ENCODE data around the gene DUSP9.

The DUSP9 gene

DNA sequence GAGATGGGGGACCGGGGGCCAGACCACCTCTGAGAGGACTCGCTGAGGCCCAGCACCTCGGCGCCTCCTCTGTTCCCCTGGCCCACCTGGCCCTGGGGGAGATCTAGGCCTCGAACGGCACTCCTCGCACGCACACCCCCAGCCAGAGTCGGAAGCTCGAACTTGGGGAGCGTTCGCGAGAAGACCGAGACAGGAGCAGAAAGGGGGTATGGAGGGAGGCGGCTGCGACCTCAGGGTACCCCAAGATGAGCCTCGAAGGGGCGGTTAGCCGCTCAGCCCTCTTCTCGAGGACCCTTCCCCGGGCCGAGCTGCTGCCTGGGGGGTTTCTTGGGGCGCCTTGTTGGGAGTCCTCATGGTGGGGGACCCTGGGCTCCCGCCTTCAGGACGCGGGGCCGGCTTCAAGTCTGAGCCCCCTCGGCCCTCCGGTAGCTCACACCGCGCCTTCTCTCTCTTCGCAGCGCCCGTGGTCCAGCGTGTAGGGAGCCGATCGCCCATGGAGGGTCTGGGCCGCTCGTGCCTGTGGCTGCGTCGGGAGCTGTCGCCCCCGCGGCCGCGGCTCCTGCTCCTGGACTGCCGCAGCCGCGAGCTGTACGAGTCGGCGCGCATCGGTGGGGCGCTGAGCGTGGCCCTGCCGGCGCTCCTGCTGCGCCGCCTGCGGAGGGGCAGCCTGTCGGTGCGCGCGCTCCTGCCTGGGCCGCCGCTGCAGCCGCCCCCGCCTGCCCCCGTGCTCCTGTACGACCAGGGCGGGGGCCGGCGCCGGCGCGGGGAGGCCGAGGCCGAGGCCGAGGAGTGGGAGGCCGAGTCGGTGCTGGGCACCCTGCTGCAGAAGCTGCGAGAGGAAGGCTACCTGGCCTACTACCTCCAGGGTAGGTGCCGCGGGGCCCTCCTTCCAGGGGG, 706 bp downstream of the DUSP9 start:
- no peak for DNase-seq (ENCODE audit: low read depth in 3 of 3, low spot score in 1 of 3)

DNA sequence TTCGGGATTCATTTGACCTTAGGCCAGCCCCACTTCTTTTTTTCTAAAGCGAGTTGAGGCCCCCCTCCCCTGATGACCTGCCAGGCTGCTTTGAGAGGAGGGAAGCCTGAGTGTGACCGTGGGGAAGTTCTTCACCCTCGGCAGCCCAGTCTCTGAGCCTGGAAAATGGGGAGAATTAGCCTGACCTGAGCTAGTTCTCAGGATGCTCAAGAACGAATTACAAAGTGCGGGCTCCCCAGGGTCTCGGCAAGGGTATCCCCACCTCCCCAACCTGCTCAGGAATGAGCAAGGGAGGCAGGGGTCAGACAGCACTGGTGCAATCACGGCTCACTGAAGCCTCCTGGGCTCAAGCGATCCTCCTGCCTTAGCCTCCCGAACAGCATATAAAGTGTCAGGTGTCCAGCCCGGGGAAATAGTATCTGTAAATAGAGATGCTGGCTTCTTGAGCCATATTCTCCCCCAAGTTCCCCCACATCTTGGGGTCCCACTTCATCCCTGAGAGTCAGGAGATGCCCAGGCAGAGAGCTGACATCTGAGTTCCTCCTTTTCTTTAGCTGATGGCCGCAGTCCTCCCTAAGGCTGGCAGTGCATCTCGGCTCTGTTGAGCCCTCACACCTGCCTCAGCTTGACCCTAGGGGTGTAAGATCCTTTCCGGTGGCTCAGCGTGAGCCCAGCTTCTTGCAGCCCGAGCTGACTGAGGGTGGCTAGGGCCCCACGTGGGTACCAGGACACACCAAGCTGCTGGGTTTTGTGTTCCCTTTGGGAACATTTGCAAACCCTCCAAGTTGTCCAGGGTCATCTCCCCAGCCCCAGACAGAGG, 1.6 kb downstream of the DUSP9 start:
- DNase-seq (ENCODE audit: low read depth in 3 of 3, low spot score in 1 of 3), result no peak

DNA sequence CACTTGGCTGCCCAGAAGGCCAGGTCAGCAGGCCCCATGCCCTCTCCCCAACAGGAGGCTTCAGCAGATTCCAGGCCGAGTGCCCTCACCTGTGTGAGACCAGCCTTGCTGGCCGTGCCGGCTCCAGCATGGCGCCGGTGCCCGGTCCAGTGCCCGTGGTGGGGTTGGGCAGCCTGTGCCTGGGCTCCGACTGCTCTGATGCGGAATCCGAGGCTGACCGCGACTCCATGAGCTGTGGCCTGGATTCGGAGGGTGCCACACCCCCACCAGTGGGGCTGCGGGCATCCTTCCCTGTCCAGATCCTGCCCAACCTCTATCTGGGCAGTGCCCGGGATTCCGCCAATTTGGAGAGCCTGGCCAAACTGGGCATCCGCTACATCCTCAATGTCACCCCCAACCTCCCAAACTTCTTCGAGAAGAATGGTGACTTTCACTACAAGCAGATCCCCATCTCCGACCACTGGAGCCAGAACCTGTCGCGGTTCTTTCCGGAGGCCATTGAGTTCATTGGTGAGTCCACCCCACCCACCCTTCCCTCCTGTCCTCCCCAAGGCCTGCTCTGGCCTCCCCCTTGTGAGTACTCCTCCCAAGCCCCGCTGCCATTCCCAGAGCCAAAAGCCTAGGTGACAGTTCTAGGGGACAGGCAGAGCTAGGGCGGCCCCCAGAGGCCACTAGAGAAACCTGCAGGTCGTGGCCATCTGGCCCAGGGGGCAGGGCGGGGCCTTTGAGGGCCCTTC, 2.3 kb downstream of the DUSP9 start:
- no peak for DNase-seq (ENCODE audit: low read depth in 3 of 3, low spot score in 1 of 3)

DNA sequence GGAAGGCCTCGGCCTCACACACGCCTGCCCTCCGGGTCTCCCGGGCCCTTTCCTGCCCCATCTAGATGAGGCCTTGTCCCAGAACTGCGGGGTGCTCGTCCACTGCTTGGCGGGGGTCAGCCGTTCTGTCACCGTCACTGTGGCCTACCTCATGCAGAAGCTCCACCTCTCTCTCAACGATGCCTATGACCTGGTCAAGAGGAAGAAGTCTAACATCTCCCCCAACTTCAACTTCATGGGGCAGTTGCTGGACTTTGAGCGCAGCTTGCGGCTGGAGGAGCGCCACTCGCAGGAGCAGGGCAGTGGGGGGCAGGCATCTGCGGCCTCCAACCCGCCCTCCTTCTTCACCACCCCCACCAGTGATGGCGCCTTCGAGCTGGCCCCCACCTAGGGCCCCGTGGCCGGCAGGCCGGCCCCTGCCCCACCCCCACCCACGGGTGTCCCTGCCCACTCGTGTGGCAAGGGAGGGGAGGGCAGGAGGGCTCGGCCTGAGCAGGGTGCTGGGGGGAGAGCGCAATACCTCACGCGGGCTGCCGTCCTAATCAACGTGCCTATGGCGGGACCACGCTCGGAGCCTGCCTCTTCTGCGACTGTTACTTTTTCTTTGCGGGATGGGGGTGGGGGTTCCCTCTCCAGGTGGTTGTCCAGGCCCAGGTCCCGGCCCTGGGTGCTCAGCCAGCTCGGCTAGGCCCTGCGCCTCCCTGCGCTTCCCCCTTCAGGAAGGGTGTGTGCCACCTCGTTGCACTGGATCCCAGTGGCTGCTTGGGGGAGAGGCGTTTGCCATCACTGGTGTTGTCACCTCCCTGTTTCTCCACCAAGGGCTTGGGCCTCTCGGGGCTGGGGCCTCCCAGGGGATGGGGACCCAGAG, 3.1 kb downstream of the DUSP9 start:
- no peak for DNase-seq (ENCODE audit: low read depth in 3 of 3, low spot score in 1 of 3)

DNA sequence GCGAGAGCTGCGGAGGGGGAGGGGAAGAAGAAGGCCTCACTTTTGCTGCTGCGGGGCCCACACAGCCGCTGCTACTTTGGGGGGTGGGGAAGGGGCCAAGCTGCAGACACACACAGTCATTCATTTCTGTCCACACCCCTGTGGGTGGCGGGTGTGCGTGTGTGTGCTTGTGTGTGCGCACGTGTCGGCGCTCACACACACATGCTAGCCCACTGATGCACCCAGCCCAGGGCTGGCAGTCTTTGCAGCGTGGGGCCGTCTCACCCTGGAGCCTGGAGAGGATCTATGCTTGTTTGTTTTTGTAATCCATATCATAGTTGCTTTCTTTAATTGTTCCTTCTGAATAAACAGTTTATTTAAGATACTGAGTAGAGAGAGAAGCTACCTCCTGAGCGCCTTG, 4.0 kb downstream of the DUSP9 start:
- DNase-seq (ENCODE audit: low read depth in 3 of 3, low spot score in 1 of 3), result no peak

DNA sequence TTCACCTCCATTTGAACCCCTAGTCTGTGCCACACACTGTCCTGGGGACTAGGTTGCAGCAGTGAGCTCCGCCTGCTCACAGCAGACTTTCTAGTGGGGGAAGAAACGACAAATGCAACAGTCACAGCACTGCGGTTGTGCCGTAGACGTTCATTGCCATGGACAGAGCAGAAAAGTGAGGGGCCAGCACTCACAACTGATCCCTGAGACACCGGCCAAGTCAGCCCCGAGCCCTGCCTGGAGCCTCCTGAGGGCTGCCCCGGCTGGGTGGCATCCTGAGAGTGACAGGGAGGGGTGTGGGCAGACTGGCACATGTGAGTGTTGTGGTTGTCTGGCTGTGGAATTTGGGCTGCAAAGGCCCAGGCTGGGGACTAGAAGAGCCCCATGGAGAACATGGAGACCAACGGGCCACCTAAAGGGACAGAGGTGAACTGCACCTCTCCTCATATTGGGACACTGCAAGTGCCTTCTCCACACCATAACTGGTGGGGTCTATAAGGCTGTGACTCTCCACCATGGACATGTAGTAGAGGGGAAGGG, 4.6 kb downstream of the DUSP9 start:
- DNase-seq (ENCODE audit: low read depth in 3 of 3, low spot score in 1 of 3), result no peak

DNA sequence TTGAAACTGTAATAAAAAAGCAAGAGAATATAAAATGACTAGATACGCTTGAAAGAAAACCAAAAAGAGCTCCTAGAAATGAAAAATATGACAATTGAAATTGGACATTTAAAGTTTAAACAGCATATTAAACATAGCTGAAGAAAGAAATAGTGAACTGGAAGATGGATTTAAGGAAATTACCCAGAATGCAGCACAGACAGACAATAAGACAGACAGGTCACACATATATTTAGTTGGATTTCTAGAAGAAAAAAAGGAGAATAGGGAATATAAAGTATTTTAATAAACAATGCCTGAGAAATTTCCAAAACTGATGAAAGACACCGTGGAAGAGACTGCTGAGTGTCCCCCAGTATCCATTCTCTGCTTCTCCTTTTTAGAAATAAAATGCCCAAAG, 6.6 kb downstream of the DUSP9 start:
- no peak for DNase-seq (ENCODE audit: low read depth in 3 of 3, low spot score in 1 of 3)

DNA sequence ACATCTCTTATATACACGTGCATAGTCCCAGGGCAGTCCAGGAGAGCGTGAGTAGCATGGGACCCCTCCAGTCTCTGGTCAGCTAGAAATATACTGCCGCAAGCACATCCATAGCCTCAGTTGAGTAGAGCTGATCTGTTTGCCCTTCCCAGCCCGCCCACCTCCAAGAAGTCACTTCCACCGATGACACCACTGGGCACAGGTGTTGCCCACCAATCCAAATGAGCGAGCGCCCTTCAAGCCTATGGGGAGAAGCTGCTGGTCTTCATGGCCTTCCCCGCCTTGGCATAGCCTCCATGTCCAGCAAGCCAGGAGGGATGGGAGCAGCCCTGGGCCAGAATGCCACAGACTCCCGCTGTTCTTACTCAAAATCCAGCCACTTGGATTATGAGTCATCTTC, 10.2 kb downstream of the DUSP9 start:
- no peak for DNase-seq (ENCODE audit: low read depth in 3 of 3, low spot score in 1 of 3)

DNA sequence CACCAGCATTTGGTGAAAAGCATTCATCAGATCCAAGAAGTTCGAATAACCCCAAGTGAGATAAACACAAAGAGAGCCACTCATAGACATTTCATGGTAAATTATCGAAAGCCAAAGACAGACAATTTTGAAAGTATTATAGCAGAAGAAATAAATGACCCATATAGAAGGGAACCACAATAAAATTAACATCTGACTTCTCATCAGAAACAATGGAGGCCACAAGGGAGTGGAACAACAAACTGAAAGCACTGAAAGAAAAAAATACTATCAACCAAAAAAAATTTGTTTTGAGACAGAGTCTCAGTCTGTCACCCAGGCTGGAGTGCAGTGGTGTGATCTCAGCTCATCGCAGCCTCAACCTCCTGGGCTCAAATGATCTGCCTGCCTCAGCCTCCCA, 12.3 kb downstream of the DUSP9 start:
- DNase-seq (ENCODE audit: low read depth in 3 of 3, low spot score in 1 of 3), result no peak

DNA sequence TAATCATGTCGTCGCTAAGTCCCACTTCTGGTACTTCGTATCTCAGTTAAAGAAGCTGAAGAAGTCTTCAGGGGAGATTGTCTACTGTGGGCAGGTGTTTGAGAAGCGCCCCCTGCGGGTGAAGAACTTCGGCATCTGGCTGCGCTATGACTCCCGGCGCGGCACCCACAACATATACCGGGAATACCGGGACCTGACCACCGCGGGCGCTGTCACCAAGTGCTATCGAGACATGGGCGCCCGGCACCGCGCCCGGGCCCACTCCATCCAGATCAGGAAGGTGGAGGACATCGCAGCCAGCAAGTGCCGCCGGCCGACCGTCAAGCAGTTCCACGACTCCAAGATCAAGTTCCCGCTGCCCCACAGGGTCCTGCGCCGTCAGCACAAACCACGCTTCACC, 15.3 kb downstream of the DUSP9 start:
- DNase-seq (ENCODE audit: low read depth in 3 of 3, low spot score in 1 of 3), result peak in 2 of 3 donors; percentile 35 to 44

DNA sequence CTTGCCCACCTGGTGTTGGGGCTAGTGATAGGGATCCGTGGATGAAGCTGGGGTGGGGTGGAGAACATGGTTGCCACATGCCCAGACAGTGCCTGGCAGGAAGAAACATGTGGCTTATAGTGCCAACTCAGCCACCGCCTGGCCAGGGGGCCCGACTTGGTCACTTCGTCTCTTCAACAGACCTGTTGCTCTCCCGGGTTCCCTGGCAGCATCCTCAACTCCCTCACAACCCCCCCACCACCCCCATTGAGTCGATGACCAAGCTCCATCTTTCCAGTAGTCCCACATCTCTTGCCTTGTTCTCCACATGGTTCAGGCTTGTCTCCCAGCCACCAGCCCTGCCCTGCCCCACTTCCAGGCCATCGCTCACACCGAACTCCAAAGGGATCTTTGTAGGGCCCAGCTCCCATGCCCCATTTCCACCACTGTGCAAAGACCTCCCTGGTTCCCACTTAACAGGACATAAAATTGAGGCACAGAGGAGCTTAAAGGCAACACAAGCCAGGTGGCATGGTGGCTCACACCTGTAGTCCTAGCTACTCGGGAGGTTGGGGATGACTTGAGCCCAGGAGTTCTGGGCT, 18.8 kb downstream of the DUSP9 start:
- DNase-seq (ENCODE audit: low read depth in 3 of 3, low spot score in 1 of 3), result no peak

DNA sequence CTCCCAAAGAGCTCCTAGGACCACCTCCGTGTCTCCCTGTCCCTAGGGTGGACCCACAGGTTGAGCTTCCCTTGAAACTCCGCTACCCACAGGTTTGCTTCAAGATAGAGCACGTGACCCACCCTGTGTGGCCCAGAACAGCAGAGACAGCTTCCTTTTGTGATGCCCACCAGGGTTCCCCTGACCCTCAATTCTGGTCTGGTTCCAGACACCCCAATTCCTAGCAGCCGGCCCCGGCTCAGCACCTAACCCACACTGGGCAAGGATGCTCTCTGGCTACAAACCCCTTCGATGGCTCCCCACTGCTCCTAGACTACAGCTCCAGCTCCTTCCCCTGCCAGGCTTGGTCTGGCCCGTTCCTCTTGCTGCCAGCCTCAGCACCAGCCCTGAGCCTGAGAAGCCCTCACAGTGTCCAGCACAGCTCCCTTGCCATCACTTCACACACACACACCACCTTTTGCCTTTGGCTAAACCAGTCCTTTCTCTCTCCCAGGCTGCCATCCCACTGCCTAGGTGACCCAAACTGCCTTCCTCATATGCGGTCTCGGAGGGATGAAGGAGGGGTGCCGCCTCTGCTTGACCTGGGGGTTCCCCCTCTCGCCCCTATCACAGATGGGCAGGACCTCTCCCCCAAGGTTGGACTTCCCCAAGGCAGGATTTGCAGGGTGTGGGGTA, 20.4 kb downstream of the DUSP9 start:
- no peak for DNase-seq (ENCODE audit: low read depth in 3 of 3, low spot score in 1 of 3)

DNA sequence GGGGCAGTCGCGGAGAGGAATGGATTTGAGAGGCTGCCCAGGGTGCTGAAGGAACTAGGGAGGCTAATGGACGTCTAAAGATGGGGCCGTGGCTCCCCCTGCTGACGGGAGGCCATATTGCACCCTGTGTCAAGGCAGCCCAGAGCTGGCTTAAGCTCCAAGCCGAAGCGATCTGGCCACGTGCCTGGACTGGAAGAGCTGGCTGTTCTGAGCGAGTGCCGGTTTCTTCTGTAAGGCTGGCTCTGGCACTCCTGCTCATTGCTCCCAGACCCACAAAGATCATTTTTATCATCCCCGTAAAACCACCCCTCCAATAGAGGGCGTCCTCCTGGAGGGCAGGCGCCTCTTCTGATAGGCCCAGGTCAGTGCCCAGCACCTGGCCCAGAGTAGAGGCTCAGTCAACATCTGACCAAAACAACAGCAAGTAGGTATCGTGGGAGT, 21.0 kb downstream of the DUSP9 start:
- peak; percentile 17 to 81 (median 56) for DNase-seq (ENCODE audit: low read depth in 3 of 3, low spot score in 1 of 3)

DNA sequence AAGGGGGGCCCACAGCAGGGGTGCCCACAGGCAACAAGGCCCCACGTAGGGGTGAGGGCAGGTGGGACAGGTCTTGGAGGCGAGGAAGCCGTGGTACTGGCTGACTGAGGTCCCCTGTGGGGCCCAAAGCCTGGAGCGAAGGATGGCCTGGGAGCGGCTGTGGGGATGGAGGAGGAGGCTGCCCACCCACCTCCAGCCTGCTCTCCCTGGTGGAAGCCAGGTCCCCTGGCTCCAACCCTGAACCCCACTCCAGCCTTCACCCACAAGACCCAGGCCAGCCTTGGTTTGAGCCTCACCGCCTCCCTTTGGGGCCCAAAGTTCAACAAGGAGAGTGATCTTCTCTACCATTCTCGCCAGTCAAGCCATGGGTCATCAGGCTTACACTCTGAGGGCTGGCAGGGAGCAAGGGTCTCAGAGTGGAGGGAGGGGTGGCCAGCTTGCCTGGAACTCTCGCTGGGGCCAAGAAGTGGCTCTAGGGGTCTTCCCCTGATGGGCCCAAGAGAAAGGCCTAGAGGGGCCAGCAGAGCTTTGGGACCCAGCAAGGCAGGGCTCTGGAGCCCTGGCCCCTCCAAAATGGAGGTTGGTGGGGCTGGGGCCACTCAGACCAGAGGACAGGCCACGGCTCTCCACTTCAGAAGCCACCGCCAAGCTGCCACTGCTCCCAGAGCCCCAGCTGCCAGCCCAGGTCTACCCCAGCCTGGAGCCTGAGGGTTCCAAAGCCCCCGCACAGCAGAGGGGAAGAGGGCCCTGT, 21.6 kb downstream of the DUSP9 start:
- no peak for DNase-seq (ENCODE audit: low read depth in 3 of 3, low spot score in 1 of 3)

DNA sequence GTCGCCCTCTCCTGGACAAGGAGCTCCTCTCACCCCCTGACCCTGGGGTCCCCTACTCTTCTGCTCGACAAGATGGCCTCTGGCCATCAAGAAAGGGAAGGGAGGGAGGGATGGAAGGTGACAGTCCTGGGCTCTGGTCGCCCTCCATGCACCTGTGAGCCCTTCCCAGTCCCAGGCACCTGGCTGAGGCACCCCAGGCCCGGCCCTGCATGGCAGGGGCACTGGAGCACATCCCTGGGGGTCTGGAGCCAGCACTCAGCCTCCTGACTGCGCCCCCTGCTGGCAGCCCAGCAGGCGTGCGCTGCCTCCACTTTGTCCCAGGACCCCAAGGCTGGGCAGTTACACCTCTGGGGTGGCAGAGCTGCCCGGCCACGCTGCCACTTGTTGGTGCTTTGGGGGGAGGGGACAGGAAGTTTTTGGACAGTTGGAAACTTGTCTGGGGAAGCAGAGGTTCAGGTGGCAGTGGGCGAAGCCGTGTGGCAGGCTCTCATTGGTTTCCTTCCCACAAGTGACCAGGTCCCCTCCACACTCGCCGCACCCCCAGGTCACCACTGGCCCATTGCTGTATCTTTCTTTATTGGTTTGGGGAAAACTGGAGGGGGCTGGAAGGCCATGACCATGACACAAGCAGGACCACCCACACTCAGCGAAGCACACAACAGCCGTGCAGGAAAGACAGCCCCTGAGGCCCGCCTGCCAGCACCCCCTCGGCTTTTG, 22.3 kb downstream of the DUSP9 start:
- DNase-seq (ENCODE audit: low read depth in 3 of 3, low spot score in 1 of 3), result no peak

DNA sequence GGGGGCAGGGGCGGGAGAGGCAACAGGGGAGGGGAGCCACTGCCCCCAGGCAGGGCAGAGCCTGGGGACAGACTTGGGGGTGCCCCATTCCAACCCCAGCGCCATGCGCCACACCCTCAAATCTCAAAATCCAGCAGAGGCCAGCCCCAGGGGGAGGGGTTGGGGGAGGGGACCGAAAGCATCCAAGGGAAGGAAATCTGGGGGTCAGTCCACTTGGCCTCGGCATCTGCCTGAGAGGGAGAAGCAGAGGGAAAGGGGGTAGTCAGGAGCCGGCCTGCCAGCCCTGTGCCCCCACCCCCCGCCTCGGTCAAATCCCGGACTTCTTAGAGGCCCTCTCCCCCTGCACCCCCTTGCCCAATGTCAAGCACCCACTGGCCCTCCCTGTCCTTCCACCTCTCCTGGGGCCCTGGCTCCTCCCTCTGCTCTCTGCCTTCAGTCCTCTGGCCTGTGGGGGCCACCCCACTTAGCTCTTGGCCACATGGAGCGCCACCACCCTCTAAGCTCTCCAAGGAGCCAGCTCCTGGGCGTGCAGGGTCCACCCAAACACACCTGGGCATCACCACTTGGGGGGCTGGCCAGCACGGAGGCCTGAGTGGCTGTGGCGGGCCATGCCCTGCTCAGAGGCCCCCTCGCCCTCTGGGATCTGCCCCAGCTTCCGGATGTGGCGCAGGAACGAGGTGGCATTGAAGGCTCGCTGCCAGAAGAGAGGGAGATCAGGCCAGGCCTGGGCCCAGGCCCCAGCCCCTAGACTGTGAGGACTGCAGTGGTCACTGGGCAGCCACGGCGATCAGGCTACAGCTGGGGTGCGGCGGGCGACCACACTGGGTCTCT, 23.1 kb downstream of the DUSP9 start:
- DNase-seq (ENCODE audit: low read depth in 3 of 3, low spot score in 1 of 3), result no peak

Data from stimulated activated CD4-positive, alpha-beta T cell treated with anti-CD3 and anti-CD28 coated beads, TNF-alpha, amount 100 ng/mL, for 1 hour (primary cell).